T-cell (primary cell): ENCODE measurements around the gene UTS2B. TPM values are rescaled to one million over a fixed set of nuclear protein-coding genes. Genes with fewer than 3 reads are reported as not detected.

Source experiments
- ATAC-seq, 4 experiments: fragments of 200-7000 bp in 3 of 4; fragments of 150-1000 bp in 1 of 4; cut with Tn5 transposase; replicated peaks in 1 of 4; 1 replicate in 3 of 4; 2 replicates in 1 of 4; pipeline ENCODE4 v1.10.0; 2021; ENCODE audit warnings: moderate library complexity in 3 of 4, mild to moderate bottlenecking in 2 of 4, moderate number of reproducible peaks in 1 of 4
- CTCF ChIA-PET, 2 donors: fragments of 300-600 bp; sonication (Branson Sonifier 250); formaldehyde crosslinking; loops; one replicate each; lab custom pipeline; 2022; ENCODE audit warnings: antibody characterized with exemption in 2 of 2; lab: Charles Lee
- POLR2A ChIA-PET, 2 donors: fragments of 300-600 bp; sonication (Branson Sonifier 250); formaldehyde crosslinking; loops; one replicate each; lab custom pipeline; 2022; ENCODE audit warnings: antibody characterized with exemption in 2 of 2; lab: Charles Lee
- DNase-seq, 35 experiments: peaks; one replicate each; pipeline versions ENCODE4 v3.0.0 to v3.0.0-alpha.2; 2013 to 2023
- H3K27ac ChIP-seq: one replicate; pipeline ENCODE4 v1.5.1; 2013; ENCODE audit warnings: low read length
- H3K27me3 ChIP-seq, 2 experiments: replicated peaks in 1 of 2; 1 replicate in 1 of 2; 2 replicates in 1 of 2; pipeline versions ENCODE4 v1.6.1 to v1.7.0; 2013; ENCODE audit warnings: low read length in 1 of 2, mixed read lengths in 1 of 2; ENCODE audit not compliant: control insufficient read depth in 2 of 2, insufficient read depth in 2 of 2; ENCODE audit errors: extremely low read depth in 1 of 2
- H3K36me3 ChIP-seq, 2 donors: 1 replicate in 1 of 2; 2 replicates in 1 of 2; pipeline versions ENCODE4 v1.6.1 to v1.7.0; 2013; ENCODE audit warnings: low read length in 1 of 2; ENCODE audit not compliant: control insufficient read depth in 2 of 2, insufficient read depth in 1 of 2; ENCODE audit errors: extremely low read depth in 1 of 2
- H3K4me1 ChIP-seq, 2 experiments: 1 replicate in 1 of 2; 2 replicates in 1 of 2; pipeline versions ENCODE4 v1.6.1 to v1.7.0; 2013; ENCODE audit warnings: low read length in 2 of 2, mixed read lengths in 1 of 2; ENCODE audit not compliant: insufficient read depth in 2 of 2, control insufficient read depth in 1 of 2; ENCODE audit errors: extremely low read depth in 1 of 2
- H3K4me3 ChIP-seq, 2 donors: 1 replicate in 1 of 2; 2 replicates in 1 of 2; pipeline versions ENCODE4 v1.5.1 to v1.7.0; 2013; ENCODE audit warnings: mild to moderate bottlenecking in 2 of 2, low read length in 1 of 2, moderate library complexity in 1 of 2; ENCODE audit not compliant: control insufficient read depth in 1 of 2; ENCODE audit errors: extremely low read depth in 1 of 2
- H3K9me3 ChIP-seq: 2 replicates; pipeline ENCODE4 v1.7.0; 2013
- H3K27ac Mint-ChIP-seq, 2 donors: one replicate each; pipeline ENCODE4 v1.8.0; 2020 to 2021; ENCODE audit warnings: mild to moderate bottlenecking in 2 of 2, mixed read lengths in 2 of 2
- H3K27me3 Mint-ChIP-seq, 2 donors: one replicate each; pipeline ENCODE4 v1.8.0; 2021 to 2022; ENCODE audit warnings: mixed read lengths in 2 of 2
- H3K36me3 Mint-ChIP-seq: one replicate; pipeline ENCODE4 v1.8.0; 2021; ENCODE audit warnings: mixed read lengths
- H3K4me1 Mint-ChIP-seq, 3 donors: one replicate each; pipeline ENCODE4 v1.8.0; 2020 to 2022; ENCODE audit warnings: mixed read lengths in 3 of 3, mild to moderate bottlenecking in 1 of 3
- H3K4me3 Mint-ChIP-seq, 3 donors: one replicate each; pipeline ENCODE4 v1.8.0; 2020 to 2022; ENCODE audit warnings: mild to moderate bottlenecking in 3 of 3, mixed read lengths in 3 of 3, moderate library complexity in 3 of 3
- H3K9me3 Mint-ChIP-seq, 3 donors: one replicate each; pipeline ENCODE4 v1.8.0; 2020 to 2022; ENCODE audit warnings: mixed read lengths in 3 of 3
- WGBS: methylation state at CpG from one replicate; pipeline ENCODE4 v1.1.5; 2013; ENCODE audit warnings: missing lambda C conversion rate; ENCODE audit not compliant: insufficient coverage; 5-methylcytosine and 5-hydroxymethylcytosine counted together
- total RNA-seq, 35 experiments: library from RNA in 6 of 35; stranded (reverse) in 6 of 35; fragments of 120-200 nt in 1 of 35; gene quantifications; one replicate each; pipeline versions ENCODE4 v1.2.1 to v1.2.4 and lab custom pipeline; 2013 to 2026

UTS2B gene
- total RNA-seq, 5 donors from 2014 or later (not counting 1 experiment from before 2014, with no cell fraction given), result 0.32 to 0.36 TPM; not detected in 3

GRCh38 chr3:191355406-191355805 lies 25.1 kb upstream of the UTS2B start:
- Mint-ChIP-seq H3K27ac (no peak overlapping the region), H3K4me1 (peaks cover 4 to 9% (median 5%) of the 10 kb centered on the region in 3 donors), H3K27me3 (no peaks in the 10 kb centered on the region), H3K36me3 (no peaks in the 10 kb centered on the region), H3K4me3 (no peak overlapping the region), H3K9me3 (no peaks in the 10 kb centered on the region)
- DNase-seq, result no peak
- WGBS, result 60% methylated on average over 2 of the region's 4 CpGs
- H3K9me3 ChIP-seq, result no peaks in the 10 kb centered on the region
- POLR2A ChIA-PET, result no interaction called here
- H3K4me1 ChIP-seq, result peaks cover 0 to 4% of the 10 kb centered on the region in 2 experiments
- no peak overlapping the region for H3K27ac ChIP-seq
- no peak for ATAC-seq
- no peaks in the 10 kb centered on the region for H3K36me3 ChIP-seq
- H3K27me3 ChIP-seq, result no peaks in the 10 kb centered on the region
- CTCF ChIA-PET, result no interaction called here
- H3K4me3 ChIP-seq, result no peak overlapping the region

DNA sequence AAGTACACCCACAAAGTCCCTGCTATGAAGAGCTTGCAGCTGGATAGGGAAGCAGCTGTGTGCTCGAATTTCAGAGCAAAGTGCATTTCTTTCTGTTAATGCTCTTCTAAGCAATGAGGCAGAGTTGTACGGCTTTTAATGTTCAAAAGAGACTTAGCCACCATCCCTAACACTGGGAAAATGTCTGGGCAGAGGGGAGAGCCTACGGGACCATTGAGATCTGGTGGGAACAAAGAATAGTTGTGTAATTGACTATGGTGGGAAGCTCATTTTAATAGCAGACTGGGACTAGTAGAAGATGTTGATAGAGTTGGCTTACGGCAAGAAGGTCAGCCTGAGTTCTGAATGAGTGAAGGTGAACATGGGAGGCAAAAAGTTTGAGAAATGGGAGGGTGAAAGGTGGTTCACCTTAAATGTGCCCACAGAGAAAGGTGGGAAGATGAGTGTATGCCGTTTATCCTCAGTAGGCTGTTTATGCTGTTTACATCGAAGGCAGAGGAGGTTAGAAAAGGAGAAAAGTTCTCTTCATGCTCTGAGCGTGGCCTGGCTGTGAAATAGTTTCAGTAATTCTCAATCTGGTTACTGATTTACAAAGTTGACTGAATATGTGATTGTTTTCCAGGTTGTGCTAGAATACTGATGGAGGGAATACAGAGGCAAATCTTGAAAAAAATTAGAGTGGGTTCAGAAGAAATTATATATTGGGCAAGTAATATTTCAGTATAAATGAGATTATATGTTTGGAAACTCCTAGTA lies 22.9 kb upstream of the UTS2B start:
- no peak for ATAC-seq
- no peaks in the 10 kb centered on the region for H3K27me3 Mint-ChIP-seq
- ChIA-PET POLR2A (no interaction called here), CTCF (no interaction called here)
- 73% methylated on average over 4 of the region's 7 CpGs for WGBS
- H3K4me3 Mint-ChIP-seq, result no peak overlapping the region
- peaks cover 0 to 5% (median under 1%) of the 10 kb centered on the region in 3 donors for H3K4me1 Mint-ChIP-seq
- Histone ChIP-seq H3K4me3 (no peak overlapping the region), H3K4me1 (no peaks in the 10 kb centered on the region), H3K27ac (no peak overlapping the region), H3K9me3 (no peaks in the 10 kb centered on the region), H3K36me3 (no peaks in the 10 kb centered on the region), H3K27me3 (no peaks in the 10 kb centered on the region)
- no peak overlapping the region for H3K27ac Mint-ChIP-seq
- H3K36me3 Mint-ChIP-seq, result no peaks in the 10 kb centered on the region
- H3K9me3 Mint-ChIP-seq, result no peaks in the 10 kb centered on the region
- no peak for DNase-seq

DNA sequence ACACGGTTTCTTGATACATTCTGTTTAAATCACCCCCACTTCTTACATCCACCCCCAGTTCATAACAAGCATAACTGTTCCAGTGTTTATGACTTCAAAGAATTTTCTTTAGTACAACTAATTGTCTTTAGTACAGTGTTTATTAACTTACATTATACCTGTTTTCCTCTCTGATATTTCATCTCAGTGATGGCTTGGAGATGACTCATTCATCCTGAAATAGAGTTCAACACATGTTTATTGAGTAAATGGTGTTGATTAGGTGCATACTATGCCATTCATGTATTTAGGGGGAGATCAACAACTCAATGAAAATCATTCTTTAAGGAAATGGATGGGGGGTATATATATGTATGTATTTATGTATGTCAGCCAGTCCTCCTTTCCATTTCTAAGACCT lies 21.7 kb upstream of the UTS2B start:
- H3K36me3 Mint-ChIP-seq, result no peaks in the 10 kb centered on the region

DNA sequence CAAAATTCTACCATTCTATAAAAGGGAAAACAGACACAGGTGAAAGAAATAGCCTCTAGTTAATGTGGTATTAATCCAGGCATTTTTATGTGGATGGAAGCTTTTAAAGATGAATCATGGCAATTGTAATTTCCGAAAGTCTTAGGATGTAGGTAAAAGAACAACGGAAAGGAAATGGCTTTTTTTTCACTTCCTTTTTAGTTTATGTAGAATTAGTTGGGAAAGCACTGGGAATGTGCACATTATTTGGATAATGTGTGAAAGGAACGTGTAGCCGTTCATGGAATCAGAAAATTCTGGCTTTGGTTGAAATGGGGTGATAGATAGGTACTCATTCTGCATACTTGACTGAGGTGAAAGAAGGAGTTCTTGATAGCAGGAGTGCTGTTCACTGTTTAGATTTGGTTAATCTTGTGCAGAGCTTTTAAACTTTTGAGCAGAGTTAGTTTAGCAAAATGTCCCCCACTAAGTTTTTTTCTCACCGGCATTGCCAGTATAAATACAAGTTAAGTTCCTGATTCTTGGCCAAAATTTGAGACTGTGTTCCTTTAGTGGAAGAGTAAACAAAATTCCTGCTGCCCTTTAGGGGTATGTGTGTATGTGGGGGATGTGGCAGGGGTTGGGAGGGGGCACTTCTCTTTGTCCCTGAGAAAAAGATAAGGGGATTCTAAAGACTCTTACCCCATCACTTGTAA lies 20.2 kb upstream of the UTS2B start:
- Mint-ChIP-seq H3K9me3 (no peaks in the 10 kb centered on the region), H3K27ac (no peak overlapping the region), H3K27me3 (no peaks in the 10 kb centered on the region), H3K4me3 (no peak overlapping the region), H3K4me1 (peaks cover 0 to 5% (median 0%) of the 10 kb centered on the region in 3 donors), H3K36me3 (no peaks in the 10 kb centered on the region)
- Histone ChIP-seq H3K27ac (no peak overlapping the region), H3K4me1 (no peaks in the 10 kb centered on the region), H3K4me3 (no peak overlapping the region), H3K9me3 (no peaks in the 10 kb centered on the region), H3K36me3 (no peaks in the 10 kb centered on the region), H3K27me3 (no peaks in the 10 kb centered on the region)
- WGBS, result 77% methylated on average over 2 of the region's 5 CpGs
- ChIA-PET CTCF (no interaction called here), POLR2A (no interaction called here)
- ATAC-seq, result no peak
- no peak for DNase-seq

More for the DNA sequence above, 21.7 kb upstream of the UTS2B start:
- ATAC-seq (no peak), DNase-seq (no peak)
- no peaks in the 10 kb centered on the region for H3K4me1 ChIP-seq
- no peak overlapping the region for H3K4me3 ChIP-seq
- ChIA-PET POLR2A (no interaction called here), CTCF (no interaction called here)
- no peaks in the 10 kb centered on the region for H3K36me3 ChIP-seq
- peaks cover 0 to 5% (median 0%) of the 10 kb centered on the region in 3 donors for H3K4me1 Mint-ChIP-seq
- no CpG with 5 or more reads among the region's 1 CpG for WGBS
- H3K27me3 ChIP-seq, result no peaks in the 10 kb centered on the region
- no peaks in the 10 kb centered on the region for H3K9me3 ChIP-seq
- H3K9me3 Mint-ChIP-seq, result no peaks in the 10 kb centered on the region
- no peak overlapping the region for H3K27ac ChIP-seq
- no peaks in the 10 kb centered on the region for H3K27me3 Mint-ChIP-seq
- no peak overlapping the region for H3K27ac Mint-ChIP-seq
- H3K4me3 Mint-ChIP-seq, result no peak overlapping the region

DNA sequence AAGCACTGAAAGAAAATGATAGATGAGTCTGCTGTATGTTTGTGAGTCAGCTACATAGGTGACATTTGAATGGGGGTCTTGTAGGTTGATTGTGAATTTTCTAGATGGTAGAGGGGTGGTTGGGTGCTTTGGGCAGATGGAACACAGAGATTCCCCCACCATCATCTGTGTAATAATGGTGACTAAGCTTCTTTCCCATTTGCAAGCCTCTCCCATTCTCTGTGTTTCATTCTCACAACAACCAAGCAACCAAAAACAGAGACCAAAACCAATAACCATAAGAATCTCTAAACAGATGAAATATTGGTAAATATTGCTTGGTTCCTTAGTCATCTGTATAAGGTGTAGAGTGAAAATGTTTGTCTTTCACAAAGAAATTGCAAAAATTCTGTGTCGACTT lies 17.8 kb upstream of the UTS2B start:
- CTCF ChIA-PET, result no interaction called here

GRCh38 chr3:191347228-191347627 lies 16.9 kb upstream of the UTS2B start:
- Mint-ChIP-seq H3K27ac (no peak overlapping the region), H3K9me3 (no peaks in the 10 kb centered on the region), H3K4me3 (no peak overlapping the region), H3K27me3 (no peaks in the 10 kb centered on the region), H3K4me1 (peaks cover 0 to 7% (median 0%) of the 10 kb centered on the region in 3 donors), H3K36me3 (no peaks in the 10 kb centered on the region)
- ChIA-PET CTCF (no interaction called here), POLR2A (no interaction called here)
- H3K27ac ChIP-seq, result no peak overlapping the region
- no peaks in the 10 kb centered on the region for H3K36me3 ChIP-seq
- H3K9me3 ChIP-seq, result no peaks in the 10 kb centered on the region
- ATAC-seq, result no peak
- no peaks in the 10 kb centered on the region for H3K4me1 ChIP-seq
- no peak overlapping the region for H3K4me3 ChIP-seq
- H3K27me3 ChIP-seq, result no peaks in the 10 kb centered on the region
- WGBS, result 81% methylated on average over 2 of the region's 3 CpGs
- DNase-seq, result no peak

More for the DNA sequence above, 17.8 kb upstream of the UTS2B start:
- no CpG with 5 or more reads among the region's 1 CpG for WGBS
- ATAC-seq (no peak), DNase-seq (no peak)
- Mint-ChIP-seq H3K27me3 (no peaks in the 10 kb centered on the region), H3K4me3 (no peak overlapping the region), H3K4me1 (peaks cover 0 to 5% (median 0%) of the 10 kb centered on the region in 3 donors), H3K36me3 (no peaks in the 10 kb centered on the region), H3K27ac (no peak overlapping the region), H3K9me3 (no peaks in the 10 kb centered on the region)
- H3K4me3 ChIP-seq, result no peak overlapping the region
- no peaks in the 10 kb centered on the region for H3K4me1 ChIP-seq
- POLR2A ChIA-PET, result interaction anchor here in 1 of 2 donors (0.5 kb wide), 1 partner anchor 515 kb away, joined by 3 read pairs; no protein-coding TSS in a partner anchor
- no peaks in the 10 kb centered on the region for H3K9me3 ChIP-seq
- H3K36me3 ChIP-seq, result no peaks in the 10 kb centered on the region
- H3K27ac ChIP-seq, result no peak overlapping the region
- H3K27me3 ChIP-seq, result no peaks in the 10 kb centered on the region
